Gastrocnemius medialis (tissue), 4 donors: ENCODE results near the gene DTHD1. TPM values are rescaled to one million over a fixed set of nuclear protein-coding genes. Genes with fewer than 3 reads are reported as not detected.

Experiments
- ATAC-seq, 2 donors: fragments of 150-250 bp; one replicate each; pipeline ENCODE4 v1.9.1; 2016
- DNase-seq, 2 donors: peaks; one replicate each; pipeline ENCODE4 v3.0.0-alpha.2; 2019
- H3K27ac ChIP-seq, 4 donors: fragments of 200-600 bp; sonication (generic); 1 replicate in 1 of 4; 2 replicates in 3 of 4; pipeline ENCODE4 v1.5.1; 2016 to 2018; ENCODE audit warnings: mild to moderate bottlenecking in 2 of 4, moderate library complexity in 1 of 4
- H3K27me3 ChIP-seq, 3 donors: fragments of 200-600 bp; sonication (generic) in 2 of 3; 1 replicate in 1 of 3; 2 replicates in 2 of 3; pipeline versions ENCODE4 v1.5.1 to v1.6.0; 2016 to 2019; ENCODE audit warnings: mild to moderate bottlenecking in 1 of 3, moderate library complexity in 1 of 3
- H3K36me3 ChIP-seq, 2 donors: fragments of 200-600 bp; sonication (generic) in 1 of 2; one replicate each; pipeline ENCODE4 v1.5.1; 2017 to 2018
- H3K4me1 ChIP-seq, 2 donors: fragments of 200-600 bp; sonication (generic) in 1 of 2; one replicate each; pipeline ENCODE4 v1.5.1; 2016 to 2017; ENCODE audit warnings: mild to moderate bottlenecking in 2 of 2
- H3K4me3 ChIP-seq, 4 donors: fragments of 200-600 bp; sonication (generic) in 3 of 4; 1 replicate in 1 of 4; 2 replicates in 3 of 4; pipeline ENCODE4 v1.5.1; 2016 to 2019; ENCODE audit warnings: mild to moderate bottlenecking in 2 of 4
- H3K9me3 ChIP-seq, 3 donors: fragments of 200-600 bp; sonication (generic) in 2 of 3; 1 replicate in 1 of 3; 2 replicates in 2 of 3; pipeline ENCODE4 v1.5.1; 2016 to 2019
- POLR2A ChIP-seq, 2 donors: fragments of 450-650 bp; IDR thresholded peaks; one replicate each; pipeline ENCODE4 v1.6.1; 2017; ENCODE audit warnings: antibody characterized with exemption in 2 of 2, mild to moderate bottlenecking in 2 of 2, moderate library complexity in 2 of 2
- in situ Hi-C, 4 donors: fragments of 200-750 bp; cut with MboI; loops; one replicate each; pipeline versions ENCODE4 v1.15.0 to v1.8.0; 2017; ENCODE audit warnings: low sequenced_read_pairs in 4 of 4
- intact Hi-C: fragments of 100-400 bp; cut with DNase I; formaldehyde crosslinking; loops from one replicate; pipeline ENCODE4 v1.15.1; 2023; ENCODE audit warnings: low total_unique reads
- total RNA-seq, 4 donors: library from RNA; depleted of rRNA; stranded (reverse); fragments of >200 nt; gene quantifications; one replicate each; pipeline versions ENCODE4 v1.1.0 to v1.2.3, GENCODE V29; 2016
- TF ChIP-seq, protein P1 (sequence below), 5 experiments: fragments of 450-650 bp in 3 of 5; fragments of 200-600 bp in 2 of 5; sonication (generic) in 2 of 5; IDR thresholded peaks in 4 of 5; conservative IDR thresholded peaks in 1 of 5; 1 replicate in 4 of 5; 2 replicates in 1 of 5; pipeline ENCODE4 v1.5.1; 2016 to 2019; ENCODE audit warnings: antibody characterized with exemption in 5 of 5, mild to moderate bottlenecking in 3 of 5, moderate library complexity in 3 of 5

The DTHD1 gene
- total RNA-seq, result under 1 TPM in 1 of 4 donors, not detected in 3; 0.10 TPM

DNA sequence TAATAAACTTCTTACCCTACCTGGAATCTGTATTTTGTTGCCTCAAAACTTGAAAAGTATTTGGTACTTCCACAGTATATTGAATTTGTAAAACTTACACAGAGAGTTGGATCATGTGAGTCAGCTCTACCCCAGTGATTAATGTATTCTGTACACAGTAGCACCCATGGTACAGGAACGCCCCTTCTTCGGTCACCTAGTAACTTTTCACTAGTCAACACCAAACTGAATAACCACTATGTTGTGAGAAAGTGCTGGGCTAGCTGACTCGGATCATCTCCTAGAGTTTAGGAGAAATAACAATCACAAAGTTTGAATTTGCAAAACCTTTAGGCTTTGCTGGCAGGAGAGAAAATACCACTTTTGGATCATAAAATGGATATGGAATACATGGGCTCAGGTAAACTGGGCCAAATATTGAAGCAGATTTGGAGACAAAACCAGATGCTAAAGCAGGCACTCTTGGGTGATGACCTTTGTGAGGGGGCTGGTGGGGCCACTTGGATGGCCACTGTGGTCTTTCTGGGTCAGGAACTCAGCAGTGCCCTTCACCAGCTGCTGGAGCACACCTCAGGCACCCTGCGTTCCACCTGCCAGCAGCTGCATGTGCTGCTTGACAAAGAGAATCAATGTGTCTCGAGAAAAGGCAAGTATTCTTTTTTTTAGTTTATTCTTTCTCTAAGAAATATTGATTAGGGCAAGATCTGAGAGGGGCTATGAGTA, at the start of gene DTHD1:
DTHD1 (plus strand) TSS at position 233 of the 723 bp plus-strand sequence; CDS start at position 376, 143 bp downstream.
- DNase-seq, result no peak
- no peak within 1 kb of the TSS for H3K27ac ChIP-seq
- H3K4me1 ChIP-seq, result no peaks in the 10 kb centered on the region
- H3K27me3 ChIP-seq, result no peaks in the 10 kb centered on the region
- ATAC-seq, result no peak
- no peak within 1 kb of the TSS for H3K4me3 ChIP-seq
- in situ Hi-C loops, result no loop called here
- TF ChIP-seq, protein P1, sequence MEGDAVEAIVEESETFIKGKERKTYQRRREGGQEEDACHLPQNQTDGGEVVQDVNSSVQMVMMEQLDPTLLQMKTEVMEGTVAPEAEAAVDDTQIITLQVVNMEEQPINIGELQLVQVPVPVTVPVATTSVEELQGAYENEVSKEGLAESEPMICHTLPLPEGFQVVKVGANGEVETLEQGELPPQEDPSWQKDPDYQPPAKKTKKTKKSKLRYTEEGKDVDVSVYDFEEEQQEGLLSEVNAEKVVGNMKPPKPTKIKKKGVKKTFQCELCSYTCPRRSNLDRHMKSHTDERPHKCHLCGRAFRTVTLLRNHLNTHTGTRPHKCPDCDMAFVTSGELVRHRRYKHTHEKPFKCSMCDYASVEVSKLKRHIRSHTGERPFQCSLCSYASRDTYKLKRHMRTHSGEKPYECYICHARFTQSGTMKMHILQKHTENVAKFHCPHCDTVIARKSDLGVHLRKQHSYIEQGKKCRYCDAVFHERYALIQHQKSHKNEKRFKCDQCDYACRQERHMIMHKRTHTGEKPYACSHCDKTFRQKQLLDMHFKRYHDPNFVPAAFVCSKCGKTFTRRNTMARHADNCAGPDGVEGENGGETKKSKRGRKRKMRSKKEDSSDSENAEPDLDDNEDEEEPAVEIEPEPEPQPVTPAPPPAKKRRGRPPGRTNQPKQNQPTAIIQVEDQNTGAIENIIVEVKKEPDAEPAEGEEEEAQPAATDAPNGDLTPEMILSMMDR (IDR thresholded peaks at IDR 0.05 in 4 of 5, conservative IDR thresholded peaks at IDR 0.05 in 1 of 5), result no peak
- TF ChIP-seq POLR2A (IDR thresholded peaks at IDR 0.05), result no peak
- no peaks in the 10 kb centered on the region for H3K36me3 ChIP-seq
- H3K9me3 ChIP-seq, result no peaks in the 10 kb centered on the region
- intact Hi-C loops, result no loop called here

DNA sequence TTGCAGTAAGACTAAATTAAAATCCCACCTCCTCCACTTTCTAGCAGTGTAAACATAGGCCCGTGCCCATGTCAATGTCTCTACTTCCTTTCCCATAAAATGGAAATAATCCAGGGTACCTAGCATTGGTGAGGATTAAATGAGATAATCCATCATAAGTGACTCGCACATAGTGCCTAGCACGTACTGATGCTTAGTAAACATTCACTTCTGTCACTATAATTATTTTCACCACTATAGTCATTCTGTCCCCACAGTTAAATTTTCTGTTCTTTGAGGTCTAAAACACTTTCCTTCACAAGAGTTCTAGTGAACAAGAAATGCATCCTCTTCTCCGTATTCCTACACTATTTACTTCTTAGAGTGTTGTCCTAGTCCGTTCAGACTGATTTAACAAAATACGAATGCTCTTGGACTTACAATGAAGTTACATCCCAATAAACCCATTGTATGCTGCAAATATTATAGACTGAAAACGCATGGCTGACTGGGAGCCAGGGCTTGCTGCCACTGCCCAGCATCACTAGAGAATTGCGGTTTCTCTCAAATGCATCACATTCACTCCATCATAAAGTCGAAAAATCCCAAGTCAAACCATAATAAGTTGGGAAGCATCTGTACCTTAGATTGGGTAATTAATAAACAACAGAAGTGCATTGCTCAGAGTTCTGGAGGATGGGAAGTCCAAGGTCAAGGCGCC, 47.7 kb upstream of the DTHD1 start:
- H3K4me3 ChIP-seq, result no peak overlapping the region
- in situ Hi-C loops (no loop called here), intact Hi-C loops (no loop called here)
- H3K4me1 ChIP-seq, result no peaks in the 10 kb centered on the region
- H3K9me3 ChIP-seq, result no peaks in the 10 kb centered on the region
- no peak for DNase-seq
- no peak for TF ChIP-seq POLR2A (IDR thresholded peaks at IDR 0.05)
- TF ChIP-seq, protein P1 (IDR thresholded peaks at IDR 0.05 in 4 of 5, conservative IDR thresholded peaks at IDR 0.05 in 1 of 5), result no peak
- ATAC-seq, result no peak
- H3K27me3 ChIP-seq, result no peaks in the 10 kb centered on the region
- no peaks in the 10 kb centered on the region for H3K36me3 ChIP-seq
- H3K27ac ChIP-seq, result no peak overlapping the region

DNA sequence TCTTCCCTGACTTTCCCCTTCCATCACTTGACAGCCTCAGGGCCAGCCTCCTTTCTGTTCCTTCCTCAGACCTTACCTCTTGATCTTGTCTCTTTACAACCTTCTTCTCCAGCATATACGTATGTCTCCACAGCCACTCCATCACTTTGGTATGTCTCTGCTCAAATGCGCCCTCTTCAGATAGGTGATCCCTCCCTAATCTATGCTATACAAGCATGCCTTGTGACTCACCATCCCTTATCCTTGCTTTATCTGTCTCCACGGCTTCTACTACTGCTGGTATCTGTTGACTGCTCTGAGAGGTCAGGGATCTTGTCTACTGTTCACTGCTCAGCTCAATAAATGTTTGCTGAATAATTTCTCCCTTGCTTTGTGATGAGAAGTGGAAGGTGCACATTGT, 46.1 kb upstream of the DTHD1 start:
- intact Hi-C loops (no loop called here), in situ Hi-C loops (no loop called here)
- H3K4me1 ChIP-seq, result no peaks in the 10 kb centered on the region
- H3K9me3 ChIP-seq, result no peaks in the 10 kb centered on the region
- no peaks in the 10 kb centered on the region for H3K27me3 ChIP-seq
- H3K36me3 ChIP-seq, result no peaks in the 10 kb centered on the region
- no peak for ATAC-seq
- TF ChIP-seq, protein P1 (IDR thresholded peaks at IDR 0.05 in 4 of 5, conservative IDR thresholded peaks at IDR 0.05 in 1 of 5), result no peak
- no peak for TF ChIP-seq POLR2A (IDR thresholded peaks at IDR 0.05)
- H3K27ac ChIP-seq, result no peak overlapping the region
- no peak overlapping the region for H3K4me3 ChIP-seq
- DNase-seq, result no peak

DNA sequence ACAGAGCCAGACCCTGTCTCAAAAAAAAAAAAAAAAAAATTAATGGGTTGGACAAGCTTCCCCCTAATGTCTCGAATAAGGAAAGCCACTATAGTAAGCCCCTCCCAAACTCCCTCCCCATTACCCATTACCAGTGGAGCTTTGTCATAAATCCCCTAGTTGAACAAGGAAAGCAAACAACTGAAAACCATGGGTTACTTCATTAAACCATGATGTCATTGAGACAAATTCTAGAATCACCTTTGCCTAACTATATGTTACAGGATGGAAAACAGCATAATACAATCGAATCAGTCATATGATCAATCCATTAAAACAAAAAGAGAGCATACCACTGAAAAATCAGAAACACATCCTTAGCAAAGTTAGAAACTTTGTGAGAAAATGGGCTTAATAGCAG, 45.3 kb upstream of the DTHD1 start:
- Histone ChIP-seq H3K27me3 (no peaks in the 10 kb centered on the region), H3K36me3 (no peaks in the 10 kb centered on the region), H3K9me3 (no peaks in the 10 kb centered on the region), H3K4me1 (no peaks in the 10 kb centered on the region), H3K4me3 (no peak overlapping the region), H3K27ac (no peak overlapping the region)
- DNase-seq (no peak), ATAC-seq (no peak)
- no peak for TF ChIP-seq POLR2A (IDR thresholded peaks at IDR 0.05)
- TF ChIP-seq, protein P1 (IDR thresholded peaks at IDR 0.05 in 4 of 5, conservative IDR thresholded peaks at IDR 0.05 in 1 of 5), result no peak
- in situ Hi-C loops (no loop called here), intact Hi-C loops (no loop called here)
